Immature natural killer cell (primary cell): Measurements from ENCODE around the gene CNDP2. TPM values are rescaled to one million over a fixed set of nuclear protein-coding genes. Genes with fewer than 3 reads are reported as not detected.

Source experiments
- DNase-seq, 3 donors: peaks; one replicate each; pipeline ENCODE4 v3.0.0; 2022; ENCODE audit warnings: mixed read lengths in 1 of 3
- H3K27ac Mint-ChIP-seq, 6 donors: one replicate each; pipeline ENCODE4 v1.8.0; 2020; ENCODE audit warnings: mixed read lengths in 6 of 6, mild to moderate bottlenecking in 5 of 6, inconsistent platforms in 4 of 6, moderate library complexity in 3 of 6
- H3K27me3 Mint-ChIP-seq, 3 donors: one replicate each; pipeline ENCODE4 v1.8.0; 2020 to 2021; ENCODE audit warnings: low read depth in 3 of 3, mild to moderate bottlenecking in 3 of 3, mixed read lengths in 3 of 3, moderate library complexity in 3 of 3, inconsistent platforms in 1 of 3
- H3K36me3 Mint-ChIP-seq, 3 donors: one replicate each; pipeline ENCODE4 v1.8.0; 2020; ENCODE audit warnings: mixed read lengths in 3 of 3, inconsistent platforms in 2 of 3, mild to moderate bottlenecking in 2 of 3
- H3K4me1 Mint-ChIP-seq, 2 donors: one replicate each; pipeline ENCODE4 v1.8.0; 2020; ENCODE audit warnings: inconsistent platforms in 2 of 2, mild to moderate bottlenecking in 2 of 2, mixed read lengths in 2 of 2, moderate library complexity in 1 of 2
- H3K4me3 Mint-ChIP-seq, 5 donors: one replicate each; pipeline ENCODE4 v1.8.0; 2020; ENCODE audit warnings: mild to moderate bottlenecking in 5 of 5, mixed read lengths in 5 of 5, inconsistent platforms in 3 of 5, moderate library complexity in 3 of 5
- H3K9me3 Mint-ChIP-seq, 6 donors: one replicate each; pipeline ENCODE4 v1.8.0; 2020; ENCODE audit warnings: mild to moderate bottlenecking in 6 of 6, mixed read lengths in 6 of 6, inconsistent platforms in 4 of 6, moderate library complexity in 3 of 6
- polyA plus RNA-seq, 3 donors: library from polyadenylated mRNA; unstranded; fragments of 300-500 nt; fragmentation: Illumina TruSeq; gene quantifications; one replicate each; pipeline ENCODE4 v1.2.3, GENCODE V29; 2021

Gene CNDP2
- polyA plus RNA-seq, 3 donors from 2014 or later: 117 to 187 (median 182) TPM

GRCh38 chr18:74457725-74458421 is 38.3 kb upstream of the CNDP2 start:
- Mint-ChIP-seq H3K36me3 (no peaks in the 10 kb centered on the region), H3K4me1 (peaks cover 0 to 2% of the 10 kb centered on the region in 2 donors), H3K27me3 (peaks cover 5 to 24% (median 5%) of the 10 kb centered on the region in 3 donors), H3K4me3 (no peak overlapping the region), H3K27ac (no peak overlapping the region), H3K9me3 (no peaks in the 10 kb centered on the region)
- DNase-seq: no peak

GRCh38 chr18:74459889-74460288 is 36.3 kb upstream of the CNDP2 start:
- DNase-seq: no peak
- no peaks in the 10 kb centered on the region for H3K36me3 Mint-ChIP-seq
- peaks cover 0 to 14% (median 5%) of the 10 kb centered on the region in 3 donors for H3K27me3 Mint-ChIP-seq
- no peak overlapping the region for H3K27ac Mint-ChIP-seq
- peaks cover 0 to 2% of the 10 kb centered on the region in 2 donors for H3K4me1 Mint-ChIP-seq
- no peak overlapping the region for H3K4me3 Mint-ChIP-seq
- no peaks in the 10 kb centered on the region for H3K9me3 Mint-ChIP-seq

- no peak overlapping the region for H3K4me3 Mint-ChIP-seq
- DNase-seq: no peak
- H3K27me3 Mint-ChIP-seq: peaks cover 0 to 7% (median 5%) of the 10 kb centered on the region in 3 donors
- H3K9me3 Mint-ChIP-seq: no peaks in the 10 kb centered on the region
- H3K27ac Mint-ChIP-seq: no peak overlapping the region
- H3K4me1 Mint-ChIP-seq: peaks cover 0 to 2% of the 10 kb centered on the region in 2 donors
- H3K36me3 Mint-ChIP-seq: no peaks in the 10 kb centered on the region
These were observed 35.3 kb upstream of the CNDP2 start for GRCh38 chr18:74460825-74461224.

- DNase-seq: no peak
- H3K27ac Mint-ChIP-seq: no peak overlapping the region
- H3K36me3 Mint-ChIP-seq: no peaks in the 10 kb centered on the region
- H3K4me1 Mint-ChIP-seq: no peaks in the 10 kb centered on the region
- peaks cover 0 to 2% (median 1%) of the 10 kb centered on the region in 3 donors for H3K27me3 Mint-ChIP-seq
- no peaks in the 10 kb centered on the region for H3K9me3 Mint-ChIP-seq
- no peak overlapping the region for H3K4me3 Mint-ChIP-seq
These were observed 32.9 kb upstream of the CNDP2 start for GRCh38 chr18:74463254-74463653.

GRCh38 chr18:74463983-74464382 is 32.2 kb upstream of the CNDP2 start:
- Mint-ChIP-seq H3K27ac (no peak overlapping the region), H3K9me3 (no peaks in the 10 kb centered on the region), H3K36me3 (no peaks in the 10 kb centered on the region), H3K4me3 (no peak overlapping the region), H3K4me1 (no peaks in the 10 kb centered on the region), H3K27me3 (peaks cover 0 to 2% (median 1%) of the 10 kb centered on the region in 3 donors)
- no peak for DNase-seq

GRCh38 chr18:74465775-74466174 is 30.4 kb upstream of the CNDP2 start:
- no peak overlapping the region for H3K4me3 Mint-ChIP-seq
- H3K27ac Mint-ChIP-seq: no peak overlapping the region
- peaks cover 2 to 10% (median 5%) of the 10 kb centered on the region in 3 donors for H3K27me3 Mint-ChIP-seq
- H3K9me3 Mint-ChIP-seq: peaks cover 0 to 7% (median 5%) of the 10 kb centered on the region in 6 donors
- H3K4me1 Mint-ChIP-seq: no peaks in the 10 kb centered on the region
- no peak for DNase-seq
- H3K36me3 Mint-ChIP-seq: no peaks in the 10 kb centered on the region

GRCh38 chr18:74468547-74469061 is 27.6 kb upstream of the CNDP2 start:
- H3K4me3 Mint-ChIP-seq: no peak overlapping the region
- H3K9me3 Mint-ChIP-seq: peaks cover 0 to 7% (median 5%) of the 10 kb centered on the region in 6 donors
- no peaks in the 10 kb centered on the region for H3K36me3 Mint-ChIP-seq
- H3K27ac Mint-ChIP-seq: no peak overlapping the region
- no peaks in the 10 kb centered on the region for H3K4me1 Mint-ChIP-seq
- no peak for DNase-seq
- peaks cover 2 to 10% (median 5%) of the 10 kb centered on the region in 3 donors for H3K27me3 Mint-ChIP-seq

- Mint-ChIP-seq H3K36me3 (no peaks in the 10 kb centered on the region), H3K27me3 (peaks cover 4 to 16% (median 10%) of the 10 kb centered on the region in 3 donors), H3K4me3 (no peak overlapping the region), H3K4me1 (no peaks in the 10 kb centered on the region), H3K9me3 (peaks cover 0 to 7% (median 5%) of the 10 kb centered on the region in 6 donors), H3K27ac (no peak overlapping the region)
- DNase-seq: no peak
These were observed 23.9 kb upstream of the CNDP2 start for GRCh38 chr18:74472312-74472711.

GRCh38 chr18:74473976-74474640 is 22.1 kb upstream of the CNDP2 start:
- H3K4me3 Mint-ChIP-seq: no peak overlapping the region
- no peaks in the 10 kb centered on the region for H3K36me3 Mint-ChIP-seq
- peaks cover 0 to 7% (median 5%) of the 10 kb centered on the region in 6 donors for H3K9me3 Mint-ChIP-seq
- H3K4me1 Mint-ChIP-seq: no peaks in the 10 kb centered on the region
- H3K27me3 Mint-ChIP-seq: peaks cover 4 to 16% (median 8%) of the 10 kb centered on the region in 3 donors
- no peak for DNase-seq
- H3K27ac Mint-ChIP-seq: no peak overlapping the region

- Mint-ChIP-seq H3K9me3 (no peaks in the 10 kb centered on the region), H3K27me3 (peaks cover 2 to 8% (median 4%) of the 10 kb centered on the region in 3 donors), H3K4me3 (no peak overlapping the region), H3K4me1 (no peaks in the 10 kb centered on the region), H3K27ac (no peak overlapping the region), H3K36me3 (no peaks in the 10 kb centered on the region)
- DNase-seq: no peak
These were observed 20.0 kb upstream of the CNDP2 start for GRCh38 chr18:74476140-74476539.

- Mint-ChIP-seq H3K27me3 (peaks cover 3 to 9% (median 4%) of the 10 kb centered on the region in 3 donors), H3K4me1 (no peaks in the 10 kb centered on the region), H3K27ac (no peak overlapping the region), H3K36me3 (no peaks in the 10 kb centered on the region), H3K4me3 (no peak overlapping the region), H3K9me3 (no peaks in the 10 kb centered on the region)
- DNase-seq: no peak
These were observed 18.4 kb upstream of the CNDP2 start for GRCh38 chr18:74477771-74478170.

GRCh38 chr18:74478316-74478715 is 17.8 kb upstream of the CNDP2 start:
- H3K4me3 Mint-ChIP-seq: no peak overlapping the region
- DNase-seq: no peak
- no peaks in the 10 kb centered on the region for H3K9me3 Mint-ChIP-seq
- H3K27ac Mint-ChIP-seq: no peak overlapping the region
- H3K27me3 Mint-ChIP-seq: peaks cover 4 to 11% (median 5%) of the 10 kb centered on the region in 3 donors
- no peaks in the 10 kb centered on the region for H3K4me1 Mint-ChIP-seq
- no peaks in the 10 kb centered on the region for H3K36me3 Mint-ChIP-seq

GRCh38 chr18:74478880-74479279 is 17.3 kb upstream of the CNDP2 start:
- no peak overlapping the region for H3K4me3 Mint-ChIP-seq
- no peaks in the 10 kb centered on the region for H3K36me3 Mint-ChIP-seq
- DNase-seq: no peak
- no peaks in the 10 kb centered on the region for H3K4me1 Mint-ChIP-seq
- H3K27me3 Mint-ChIP-seq: peaks cover 4 to 11% (median 5%) of the 10 kb centered on the region in 3 donors
- H3K9me3 Mint-ChIP-seq: no peaks in the 10 kb centered on the region
- H3K27ac Mint-ChIP-seq: no peak overlapping the region

- no peak for DNase-seq
- Mint-ChIP-seq H3K27ac (no peak overlapping the region), H3K4me1 (peaks cover 2 to 3% of the 10 kb centered on the region in 2 donors), H3K36me3 (no peaks in the 10 kb centered on the region), H3K27me3 (peaks cover 4 to 13% (median 5%) of the 10 kb centered on the region in 3 donors), H3K4me3 (no peak overlapping the region), H3K9me3 (no peaks in the 10 kb centered on the region)
These were observed 16.5 kb upstream of the CNDP2 start for GRCh38 chr18:74479486-74480148.
